Subcutaneous abdominal adipose tissue (tissue), 5 donors: ENCODE results near the gene KRTAP10-7.
"Not testable (repeated sequence)": the region's sequence is repeated elsewhere in the genome, so short reads cannot be mapped to it uniquely, and the experiment has no call there.

Experiments used
- H3K27ac ChIP-seq: one replicate; pipeline ENCODE4 v1.7.0; 2013; ENCODE audit warnings: low read depth, mild to moderate bottlenecking, inconsistent platforms, low read length, moderate library complexity
- H3K27me3 ChIP-seq, 5 donors: one replicate each; pipeline ENCODE4 v1.7.0; 2013; ENCODE audit warnings: low read length in 5 of 5, inconsistent platforms in 1 of 5; ENCODE audit not compliant: control insufficient read depth in 5 of 5, insufficient read depth in 4 of 5
- H3K36me3 ChIP-seq, 5 donors: one replicate each; pipeline ENCODE4 v1.7.0; 2013; ENCODE audit warnings: low read length in 5 of 5; ENCODE audit not compliant: control insufficient read depth in 5 of 5, insufficient read depth in 5 of 5
- H3K4me1 ChIP-seq, 5 donors: one replicate each; pipeline ENCODE4 v1.7.0; 2013; ENCODE audit warnings: low read length in 5 of 5, mild to moderate bottlenecking in 3 of 5, moderate library complexity in 1 of 5; ENCODE audit not compliant: control insufficient read depth in 5 of 5, insufficient read depth in 5 of 5
- H3K4me3 ChIP-seq, 5 donors: one replicate each; pipeline ENCODE4 v1.7.0; 2013; ENCODE audit warnings: low read length in 5 of 5, low read depth in 1 of 5
- H3K9ac ChIP-seq, 5 donors: one replicate each; pipeline ENCODE4 v1.7.0; 2013; ENCODE audit warnings: low read length in 5 of 5, mild to moderate bottlenecking in 4 of 5, moderate library complexity in 3 of 5
- H3K9me3 ChIP-seq, 5 donors: one replicate each; pipeline ENCODE4 v1.7.0; 2013; ENCODE audit warnings: low read length in 5 of 5; ENCODE audit not compliant: control insufficient read depth in 5 of 5
- donor health status: healthy.
- donor health status: healthy.
- donor health status: healthy.
- donor health status: healthy.
- donor health status: healthy.

The KRTAP10-7 gene

DNA sequence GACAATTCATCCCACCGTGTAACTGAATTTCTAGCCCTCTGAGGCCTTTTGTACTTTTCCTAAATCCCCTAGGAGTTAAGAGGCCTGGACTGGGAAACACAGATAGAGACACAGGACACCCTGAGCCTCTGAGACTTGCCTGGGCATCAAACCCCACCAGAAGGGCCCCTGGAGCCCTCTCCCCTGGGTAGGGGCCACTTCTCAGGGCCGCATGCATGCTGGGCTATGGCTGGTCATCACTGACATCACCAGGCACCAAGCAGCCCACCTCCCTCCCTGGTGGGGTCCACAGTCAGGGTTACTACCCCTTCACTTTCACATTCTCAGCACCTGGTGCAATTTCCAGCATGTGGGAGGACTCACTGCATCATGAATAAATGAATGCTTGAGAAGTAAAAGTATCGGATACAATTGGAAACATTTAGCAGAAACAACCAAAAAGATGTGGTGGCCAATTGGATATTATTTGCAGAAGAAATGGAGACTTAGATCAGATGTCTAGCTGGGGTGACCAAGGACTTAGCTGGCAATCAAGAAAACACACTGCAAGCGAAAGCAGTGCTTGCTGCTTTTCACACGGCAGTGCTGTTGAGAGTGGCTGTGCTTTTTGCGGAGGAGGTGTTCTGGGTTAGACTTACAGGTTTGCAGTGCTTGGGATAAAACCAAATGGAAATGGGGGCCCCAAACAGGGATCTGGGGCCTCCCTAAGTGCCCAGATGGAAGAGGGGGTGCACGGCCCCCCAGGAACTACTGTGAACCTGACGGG, 950 bp upstream of the KRTAP10-7 start:
- Histone ChIP-seq H3K4me1 (no peaks in the 10 kb centered on the region), H3K9ac (no peak overlapping the region), H3K4me3 (no peak overlapping the region), H3K27me3 (peaks cover 9 to 36% (median 20%) of the 10 kb centered on the region in 5 donors), H3K9me3 (peaks cover 0 to 5% (median 0%) of the 10 kb centered on the region in 5 donors), H3K27ac (no peak overlapping the region), H3K36me3 (no peaks in the 10 kb centered on the region)

DNA sequence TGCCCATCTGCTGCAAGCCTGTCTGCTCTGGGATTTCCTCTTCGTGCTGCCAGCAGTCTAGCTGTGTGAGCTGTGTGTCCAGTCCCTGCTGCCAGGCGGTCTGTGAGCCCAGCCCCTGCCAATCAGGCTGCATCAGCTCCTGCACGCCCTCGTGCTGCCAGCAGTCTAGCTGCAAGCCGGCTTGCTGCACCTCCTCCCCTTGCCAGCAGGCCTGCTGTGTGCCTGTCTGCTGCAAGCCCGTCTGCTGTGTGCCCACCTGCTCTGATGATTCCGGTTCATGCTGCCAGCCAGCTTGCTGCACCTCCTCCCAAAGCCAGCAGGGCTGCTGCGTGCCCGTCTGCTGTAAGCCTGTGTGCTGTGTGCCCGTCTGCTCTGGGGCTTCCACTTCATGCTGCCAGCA, 694 bp downstream of the KRTAP10-7 start:
- not testable (repeated sequence) for H3K4me1 ChIP-seq, H3K27ac ChIP-seq, H3K36me3 ChIP-seq, H3K9me3 ChIP-seq, H3K4me3 ChIP-seq, H3K9ac ChIP-seq
- H3K27me3 ChIP-seq = peaks cover 9 to 36% (median 20%) of the 10 kb centered on the region in 5 donors

- Histone ChIP-seq H3K36me3 (no peaks in the 10 kb centered on the region), H3K4me1 (no peaks in the 10 kb centered on the region)
Observed at GRCh38 chr21:44601596-44602462, 1.4 kb downstream of the KRTAP10-7 start.

DNA sequence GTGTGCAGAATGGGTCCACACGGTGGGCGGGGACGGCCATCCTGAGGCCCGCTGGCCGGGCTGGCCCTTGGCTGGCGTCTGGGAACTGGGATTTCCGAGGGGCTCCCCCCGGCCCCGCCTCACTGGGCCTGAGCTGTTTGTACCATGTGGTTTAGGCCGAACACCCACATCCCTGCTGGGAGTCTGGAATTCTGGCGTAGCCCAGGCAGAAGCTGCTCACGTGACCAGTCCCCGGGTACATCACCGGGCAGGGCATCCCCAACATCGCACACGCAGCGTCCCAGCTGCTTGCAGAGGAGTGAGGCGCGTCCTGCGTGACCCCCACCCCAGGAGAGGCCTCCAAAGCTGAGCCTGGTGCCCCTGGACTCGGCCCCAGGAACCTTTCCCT, 2.1 kb downstream of the KRTAP10-7 start:
- Histone ChIP-seq H3K27me3 (peaks cover 9 to 36% (median 20%) of the 10 kb centered on the region in 5 donors), H3K27ac (no peak overlapping the region), H3K4me1 (no peaks in the 10 kb centered on the region), H3K4me3 (no peak overlapping the region), H3K9me3 (peaks cover 0 to 5% (median 0%) of the 10 kb centered on the region in 5 donors), H3K9ac (no peak overlapping the region), H3K36me3 (no peaks in the 10 kb centered on the region)

More at GRCh38 chr21:44601596-44602462, 1.4 kb downstream of the KRTAP10-7 start:
- no peak overlapping the region for H3K9ac ChIP-seq
- H3K4me3 ChIP-seq = no peak overlapping the region
- H3K27me3 ChIP-seq = peaks cover 9 to 36% (median 20%) of the 10 kb centered on the region in 5 donors
- H3K27ac ChIP-seq = no peak overlapping the region
- peaks cover 0 to 5% (median 0%) of the 10 kb centered on the region in 5 donors for H3K9me3 ChIP-seq

DNA sequence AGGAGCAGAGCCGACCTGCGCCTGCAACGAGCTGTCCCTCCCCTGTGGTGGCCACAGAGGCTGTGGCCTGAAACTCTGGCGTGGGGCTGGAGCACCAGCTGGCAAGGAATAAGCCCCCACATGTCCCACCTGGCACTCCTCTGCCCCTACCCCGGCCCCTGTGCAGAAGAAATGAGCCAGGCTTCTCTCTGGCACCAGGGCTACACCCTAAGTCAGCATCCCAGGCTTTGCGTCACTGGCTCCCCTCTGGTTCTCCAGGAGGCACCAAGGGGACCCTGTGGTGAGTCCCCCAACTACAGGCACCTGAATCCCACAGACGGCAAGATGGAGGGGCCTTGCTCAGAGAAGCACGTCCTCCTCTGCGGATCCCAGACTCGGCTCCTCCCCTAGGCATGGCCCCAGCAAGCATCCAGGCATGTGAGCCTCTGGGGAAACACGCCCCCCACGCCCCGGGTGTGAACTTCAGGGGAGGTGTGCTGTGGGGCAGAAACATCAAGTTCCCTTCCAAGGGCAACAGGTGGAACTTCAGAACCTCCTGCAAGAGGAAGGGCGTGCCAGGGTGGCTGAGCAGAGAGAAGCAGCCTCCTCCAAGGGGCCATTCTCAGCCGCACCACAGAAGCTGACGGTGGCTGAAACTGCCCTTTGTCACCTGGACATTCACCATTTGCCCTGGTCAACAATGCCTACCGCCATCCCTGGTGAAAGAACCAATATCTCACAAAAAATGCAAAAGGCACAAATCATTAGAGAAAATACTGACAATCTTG, 2.9 kb downstream of the KRTAP10-7 start:
- Histone ChIP-seq H3K27me3 (peaks cover 9 to 36% (median 20%) of the 10 kb centered on the region in 5 donors), H3K9ac (no peak overlapping the region), H3K9me3 (peaks cover 0 to 5% (median 0%) of the 10 kb centered on the region in 5 donors)

DNA sequence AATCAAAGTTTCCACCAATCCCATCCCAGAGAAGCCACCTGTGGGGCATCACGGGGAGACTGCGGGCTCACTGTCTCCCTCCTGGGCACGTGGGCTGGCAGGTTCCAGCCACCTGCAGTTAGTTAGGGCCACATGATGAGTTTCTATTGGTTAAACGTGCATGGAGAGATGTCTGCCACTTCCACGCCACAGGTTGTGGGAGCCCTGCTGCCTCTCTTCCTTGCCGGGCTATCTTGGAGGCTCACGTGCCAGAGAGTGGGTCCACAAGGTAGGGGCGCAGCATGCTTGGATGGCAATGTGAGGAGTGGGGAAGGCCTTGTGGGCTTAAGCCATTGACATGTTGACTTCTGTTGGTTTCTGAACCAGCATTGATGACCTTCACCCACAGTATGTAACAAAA, 3.5 kb downstream of the KRTAP10-7 start:
- Histone ChIP-seq H3K4me3 (no peak overlapping the region), H3K27ac (no peak overlapping the region), H3K27me3 (peaks cover 9 to 36% (median 20%) of the 10 kb centered on the region in 5 donors), H3K4me1 (no peaks in the 10 kb centered on the region), H3K9ac (no peak overlapping the region), H3K9me3 (peaks cover 0 to 5% (median 2%) of the 10 kb centered on the region in 5 donors), H3K36me3 (no peaks in the 10 kb centered on the region)

More for the DNA sequence above, 2.9 kb downstream of the KRTAP10-7 start:
- H3K27ac ChIP-seq = no peak overlapping the region
- H3K36me3 ChIP-seq = no peaks in the 10 kb centered on the region
- H3K4me3 ChIP-seq = no peak overlapping the region
- no peaks in the 10 kb centered on the region for H3K4me1 ChIP-seq

GRCh38 chr21:44606495-44606894, 6.1 kb downstream of the KRTAP10-7 start:
- peaks cover 2 to 25% (median 15%) of the 10 kb centered on the region in 5 donors for H3K9me3 ChIP-seq
- H3K4me3 ChIP-seq = no peak overlapping the region
- peaks cover 8 to 20% (median 13%) of the 10 kb centered on the region in 5 donors for H3K27me3 ChIP-seq
- H3K9ac ChIP-seq = no peak overlapping the region
- H3K27ac ChIP-seq = no peak overlapping the region
- H3K4me1 ChIP-seq = no peaks in the 10 kb centered on the region
- H3K36me3 ChIP-seq = no peaks in the 10 kb centered on the region

DNA sequence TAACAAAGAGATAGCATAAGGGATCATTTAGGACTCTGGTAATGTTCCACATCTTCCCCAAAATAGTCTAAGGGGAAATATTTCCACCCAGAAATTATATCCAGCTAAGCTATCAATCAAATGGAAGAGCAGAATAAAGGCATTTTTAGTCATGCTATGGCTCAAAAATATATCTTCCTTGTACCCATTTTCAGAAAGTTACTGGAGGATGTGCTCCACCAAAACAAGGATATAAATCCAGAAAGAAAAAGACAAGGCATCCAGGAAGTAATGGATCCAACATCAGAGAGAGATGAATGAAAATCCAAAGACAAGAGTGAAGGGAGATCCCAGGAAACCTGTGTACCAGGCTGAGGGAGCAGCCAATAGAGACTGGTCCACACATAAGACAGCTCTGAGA, 8.8 kb downstream of the KRTAP10-7 start:
- peaks cover 2 to 30% (median 22%) of the 10 kb centered on the region in 5 donors for H3K9me3 ChIP-seq
- H3K9ac ChIP-seq = no peak overlapping the region
- H3K4me3 ChIP-seq = no peak overlapping the region
- no peaks in the 10 kb centered on the region for H3K4me1 ChIP-seq
- peaks cover 0 to 19% (median 10%) of the 10 kb centered on the region in 5 donors for H3K27me3 ChIP-seq
- H3K36me3 ChIP-seq = no peaks in the 10 kb centered on the region
- H3K27ac ChIP-seq = no peak overlapping the region

DNA sequence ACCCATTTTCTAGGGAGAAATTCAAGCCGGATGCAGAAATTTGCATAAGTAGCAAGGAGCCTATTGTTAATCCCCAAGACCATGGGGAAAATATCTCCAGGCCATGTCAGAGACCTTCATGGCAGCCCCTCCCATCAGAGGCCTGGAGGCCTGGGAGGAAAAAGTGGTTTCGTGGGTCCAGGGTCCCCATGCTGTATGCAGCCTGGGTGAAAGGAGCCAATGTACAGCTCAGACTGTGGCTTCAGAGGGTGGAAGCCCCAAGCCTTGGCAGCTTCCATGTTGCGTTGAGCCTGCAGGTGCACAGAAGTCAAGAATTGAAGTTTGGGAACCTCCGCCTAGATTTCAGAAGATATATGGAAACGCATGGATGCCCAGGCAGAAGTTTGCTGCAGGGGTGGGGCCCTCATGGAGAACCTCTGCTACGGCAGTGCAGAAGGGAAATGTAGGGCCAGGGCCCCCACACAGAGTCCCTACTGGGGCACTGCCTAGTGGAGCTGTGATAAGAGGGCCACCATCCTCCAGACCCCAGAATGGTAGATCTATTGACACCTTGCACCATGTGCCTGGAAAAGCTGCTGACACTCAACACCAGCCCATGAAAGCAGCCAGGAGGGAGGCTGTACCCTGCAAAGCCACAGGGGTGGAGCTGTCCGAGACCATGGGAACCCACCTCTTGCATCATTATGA, 9.9 kb downstream of the KRTAP10-7 start:
- H3K36me3 ChIP-seq = not testable (repeated sequence)

More for the DNA sequence above, 9.9 kb downstream of the KRTAP10-7 start:
- not testable (repeated sequence) for H3K4me3 ChIP-seq, H3K9ac ChIP-seq, H3K4me1 ChIP-seq, H3K27ac ChIP-seq
- Histone ChIP-seq H3K9me3 (peaks cover 2 to 30% (median 22%) of the 10 kb centered on the region in 5 donors), H3K27me3 (peaks cover 0 to 21% (median 13%) of the 10 kb centered on the region in 5 donors)
